RCC 7860 (cell line): ENCODE data around the gene GNE.
A peak's percentile ranks its signal among the peaks of the same experiment; 100 is the strongest.
"Not testable (repeated sequence)": the region's sequence is repeated elsewhere in the genome, so short reads cannot be mapped to it uniquely, and the experiment has no call there.

Source experiments
- DNase-seq: peaks from one replicate; pipeline ENCODE4 v3.0.0-alpha.2; 2015; ENCODE audit warnings: low spot score
- FAIRE-seq: peaks from 2 replicates; lab custom pipeline; 2012; peaks lifted over from hg19 to GRCh38; lab: Jason Lieb, UNC

The GNE gene

GRCh38 chr9:36208521-36209253, 49.6 kb downstream of the GNE start:
- no peak for DNase-seq
- no peak for FAIRE-seq

DNA sequence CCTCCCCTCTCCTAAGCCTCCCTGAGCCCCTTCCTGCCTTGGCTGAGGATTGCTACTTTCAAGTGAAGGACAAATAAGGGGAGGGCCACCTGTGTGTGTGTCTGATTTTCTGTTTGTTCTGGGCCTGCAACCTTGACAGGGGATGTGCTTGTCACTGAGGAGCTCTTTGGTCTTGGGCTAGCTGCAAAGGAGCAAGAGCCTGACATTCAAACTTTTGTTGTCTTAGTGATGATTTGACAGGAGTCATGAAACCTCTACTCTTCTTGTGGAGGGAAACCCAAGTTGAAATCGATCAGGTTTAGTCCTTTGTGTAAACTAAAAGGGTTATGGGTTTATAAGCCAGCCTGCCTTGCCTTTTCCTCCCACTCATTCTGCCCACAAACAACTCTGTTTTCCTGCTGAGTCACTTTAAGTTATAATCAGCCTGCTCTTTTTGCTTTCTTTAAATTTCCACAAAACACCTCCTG, 50.7 kb downstream of the GNE start:
- DNase-seq: peak; percentile 6

DNA sequence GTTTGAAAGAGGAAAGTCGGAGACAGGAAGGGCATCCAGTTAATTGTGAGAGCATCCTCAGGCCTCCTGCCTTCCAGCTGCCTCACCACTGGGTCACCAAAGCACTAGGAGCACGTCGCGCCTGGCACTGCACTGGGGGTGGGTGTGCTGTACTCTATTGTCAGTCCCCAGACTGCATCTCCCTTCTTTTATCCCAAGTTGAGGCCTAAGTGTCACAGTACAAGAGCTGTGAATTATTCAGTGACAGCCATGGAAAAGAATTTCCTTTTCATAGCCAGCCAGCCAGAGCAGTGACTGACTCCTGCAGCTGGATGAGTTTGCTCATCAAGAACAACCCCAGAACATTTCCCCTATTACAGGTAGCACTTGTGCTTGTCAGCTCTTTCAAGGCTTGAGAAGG, 51.2 kb downstream of the GNE start:
- peak; percentile 82 for DNase-seq

More for the DNA sequence above, 50.7 kb downstream of the GNE start:
- no peak for FAIRE-seq

GRCh38 chr9:36204906-36205547, 53.2 kb downstream of the GNE start:
- FAIRE-seq (no peak), DNase-seq (no peak)

More for the DNA sequence above, 51.2 kb downstream of the GNE start:
- FAIRE-seq: peak; percentile 75

DNA sequence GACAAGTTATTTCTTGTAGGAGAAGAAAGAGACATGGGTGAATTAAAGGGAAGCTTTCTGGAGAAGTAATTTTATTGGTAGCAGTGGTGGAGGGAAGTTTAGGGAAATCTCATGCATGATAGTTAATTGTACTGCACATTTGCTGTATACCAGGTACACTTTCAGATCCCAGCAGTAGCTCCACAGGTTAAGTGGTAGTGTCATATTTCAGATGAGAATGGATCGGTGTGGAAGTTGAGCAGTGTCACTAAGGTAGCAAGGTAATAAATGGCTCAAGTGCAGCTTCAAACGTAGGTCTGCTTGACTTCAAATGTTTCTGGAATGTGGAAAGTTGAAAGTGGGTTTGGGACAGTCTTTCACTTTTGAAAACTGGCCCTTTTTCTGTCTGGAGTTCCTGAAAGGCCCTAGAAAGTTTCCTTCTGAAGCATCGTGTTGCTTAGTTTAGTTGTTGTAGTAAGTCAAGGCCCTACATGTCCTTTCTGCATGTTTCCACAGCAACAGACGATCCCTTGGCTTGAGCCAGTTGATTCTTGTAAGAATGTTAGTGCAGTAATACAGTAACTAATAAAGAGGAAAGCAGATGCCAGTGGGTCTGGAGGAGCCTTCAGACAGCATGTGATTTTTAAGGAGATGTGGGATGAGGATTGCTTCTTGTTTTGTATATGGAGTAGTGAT, 63.8 kb downstream of the GNE start:
- DNase-seq (no peak), FAIRE-seq (no peak)

- no peak for FAIRE-seq
- DNase-seq: no peak
Measured at GRCh38 chr9:36193023-36193422, 65.2 kb downstream of the GNE start.

DNA sequence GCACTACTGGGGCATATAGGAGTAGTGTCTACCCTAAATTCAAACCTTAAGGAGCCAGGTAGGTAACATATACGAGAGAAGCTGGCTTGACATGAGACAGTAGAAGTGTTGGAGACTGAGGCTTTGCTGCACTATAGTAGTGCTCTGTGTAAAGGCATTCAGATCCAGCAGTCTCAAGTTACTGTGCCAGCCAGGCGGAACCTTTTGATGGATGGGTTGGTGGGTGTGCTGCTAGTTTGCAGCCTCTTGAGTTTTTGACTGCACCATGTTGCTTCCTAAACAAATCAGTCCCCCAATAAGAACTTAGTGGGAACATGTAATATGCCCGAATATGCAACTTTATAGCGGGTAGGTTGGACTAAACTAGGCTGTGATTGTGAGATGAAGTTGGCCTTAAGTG, 66.1 kb downstream of the GNE start:
- DNase-seq (peak; percentile 13), FAIRE-seq (no peak)

- FAIRE-seq: no peak
- DNase-seq: no peak
Measured at GRCh38 chr9:36191686-36192085, 66.6 kb downstream of the GNE start.

GRCh38 chr9:36191290-36191645, 67.0 kb downstream of the GNE start:
- DNase-seq: no peak

GRCh38 chr9:36190388-36191289, 67.6 kb downstream of the GNE start, which contains the start of gene CLTA:
TSS of gene CLTA (plus strand) at chr9:36190921. CDS start at chr9:36191057, 136 bp downstream.
- DNase-seq (peak; percentile 97), FAIRE-seq (peak; percentile 85)

More at GRCh38 chr9:36191290-36191645, 67.0 kb downstream of the GNE start:
- no peak for FAIRE-seq

DNA sequence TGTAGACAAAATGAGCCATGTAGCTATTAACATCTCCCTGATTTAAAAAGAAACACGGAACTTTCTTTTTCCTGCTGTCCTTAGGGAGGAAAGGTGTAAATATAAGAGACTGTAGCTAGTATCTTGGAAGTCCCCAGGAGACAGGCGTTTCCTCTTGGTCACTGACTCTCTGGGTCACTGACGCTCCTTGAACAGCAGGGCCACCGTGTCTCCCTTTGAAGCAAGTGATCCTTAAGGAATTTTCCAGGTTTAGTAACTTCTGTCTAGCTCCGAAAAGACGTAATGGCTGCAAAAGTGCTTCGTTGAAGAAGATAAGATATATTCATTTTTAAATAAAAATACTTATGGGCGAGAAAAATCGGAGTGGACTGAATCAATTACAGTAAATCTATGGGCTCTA, 68.3 kb downstream of the GNE start:
- FAIRE-seq: no peak
- peak; percentile 46 for DNase-seq

GRCh38 chr9:36188212-36188611, 70.0 kb downstream of the GNE start:
- FAIRE-seq (no peak), DNase-seq (no peak)

- FAIRE-seq: peak; percentile 55
- DNase-seq: peak; percentile 91
Measured at GRCh38 chr9:36187414-36187813, 70.8 kb downstream of the GNE start.

- DNase-seq, FAIRE-seq: not testable (repeated sequence)
Measured at GRCh38 chr9:36180243-36180642, 78.0 kb downstream of the GNE start.

GRCh38 chr9:36177571-36177970, 80.7 kb downstream of the GNE start:
- no peak for FAIRE-seq
- no peak for DNase-seq

GRCh38 chr9:36176496-36176895, 81.8 kb downstream of the GNE start:
- not testable (repeated sequence) for FAIRE-seq, DNase-seq

- FAIRE-seq, DNase-seq: not testable (repeated sequence)
Measured at GRCh38 chr9:36175209-36175608, 83.0 kb downstream of the GNE start.

DNA sequence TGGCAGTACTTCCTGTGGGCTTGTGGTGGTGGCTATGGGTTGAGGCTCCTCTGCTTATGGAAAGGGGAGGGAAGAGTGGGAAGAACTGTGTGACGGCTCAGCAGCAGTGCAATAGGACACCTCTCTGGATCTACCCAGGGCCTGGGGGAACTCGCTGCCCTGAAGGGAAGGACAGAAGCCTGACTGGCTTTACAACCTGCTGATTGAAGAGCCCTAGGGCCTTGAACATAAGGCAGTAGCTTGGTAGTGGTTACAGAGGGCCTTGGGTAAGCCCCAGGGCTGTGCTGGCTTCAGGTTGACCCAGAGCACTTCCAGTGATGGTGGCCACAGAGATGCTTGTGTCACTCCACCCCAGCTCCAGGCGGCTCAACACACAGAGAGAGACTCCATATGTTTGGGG, 83.5 kb downstream of the GNE start:
- DNase-seq (no peak), FAIRE-seq (no peak)

- FAIRE-seq (no peak), DNase-seq (no peak)
Measured at GRCh38 chr9:36174271-36174670, 84.0 kb downstream of the GNE start.

GRCh38 chr9:36173861-36174260, 84.4 kb downstream of the GNE start:
- FAIRE-seq (no peak), DNase-seq (no peak)

- FAIRE-seq (no peak), DNase-seq (no peak)
Measured at GRCh38 chr9:36170531-36170930, 87.7 kb downstream of the GNE start.
